ENCODE results near the gene MVB12B.

DNA sequence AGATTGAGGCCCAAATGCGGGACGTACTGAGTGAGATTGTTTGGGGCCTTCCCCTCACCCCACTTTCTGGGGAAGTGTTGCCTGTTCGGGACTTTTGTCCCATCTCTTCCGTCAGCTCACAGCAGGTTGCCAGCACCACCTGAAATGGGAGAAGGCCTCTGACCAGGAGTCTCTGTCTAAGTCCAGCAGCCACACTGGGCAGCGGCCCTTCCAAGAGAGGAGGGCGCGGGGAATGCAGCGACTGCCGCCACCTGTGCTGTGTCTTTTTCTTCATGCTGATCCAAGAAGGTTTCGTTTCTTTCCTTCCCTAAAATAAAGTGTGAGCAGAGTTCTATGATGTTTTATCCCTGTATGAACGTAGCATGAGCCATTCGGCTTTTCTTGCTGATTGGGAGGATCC, 152.9 kb downstream of the MVB12B start:
- TF ChIP-seq POLR2A (IDR thresholded peaks at IDR 0.05), result no peak
- no peak for TF ChIP-seq CTCF (IDR thresholded peaks at IDR 0.05)

Measured in testis (tissue), 2 donors.